ENCODE results near the gene MGMT.

MGMT gene

DNA sequence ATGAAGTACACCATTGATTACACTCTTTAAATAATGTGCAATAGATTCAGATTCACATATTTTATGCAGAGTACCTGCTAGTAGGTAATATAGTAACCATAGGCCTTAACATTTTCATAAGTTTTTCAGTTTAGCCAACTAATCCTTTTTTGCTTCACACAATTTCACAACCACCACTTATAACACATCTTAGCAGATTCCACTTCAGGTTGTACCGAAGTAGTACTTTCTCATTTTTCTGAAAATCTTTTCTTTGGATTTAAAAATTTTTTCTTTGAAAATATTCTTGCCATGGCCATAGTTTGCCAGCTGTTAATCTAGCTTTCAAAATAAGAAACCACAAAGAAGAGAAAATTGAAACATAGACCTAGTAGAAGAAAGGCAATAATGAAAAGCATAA is 203.1 kb downstream of the MGMT start:
- Histone ChIP-seq H3K36me3 (ENCODE audit: control insufficient read depth, insufficient read depth, low read length) (no peaks in the 10 kb centered on the region), H3K4me1 (ENCODE audit: control insufficient read depth, insufficient read depth, low read length) (no peaks in the 10 kb centered on the region), H3K4me3 (ENCODE audit: insufficient read depth, low read depth, low read length) (no peak overlapping the region), H3K27ac (ENCODE audit: insufficient read depth, low read depth, low read length, poor library complexity, severe bottlenecking) (no peak overlapping the region), H3K27me3 (ENCODE audit: control insufficient read depth, insufficient read depth, low read length, poor library complexity, severe bottlenecking) (no peaks in the 10 kb centered on the region), H3K9me3 (ENCODE audit: control insufficient read depth, low read length) (no peaks in the 10 kb centered on the region)
- WGBS, 2 experiments: 100% methylated on average over 1 of the region's 1 CpG

DNA sequence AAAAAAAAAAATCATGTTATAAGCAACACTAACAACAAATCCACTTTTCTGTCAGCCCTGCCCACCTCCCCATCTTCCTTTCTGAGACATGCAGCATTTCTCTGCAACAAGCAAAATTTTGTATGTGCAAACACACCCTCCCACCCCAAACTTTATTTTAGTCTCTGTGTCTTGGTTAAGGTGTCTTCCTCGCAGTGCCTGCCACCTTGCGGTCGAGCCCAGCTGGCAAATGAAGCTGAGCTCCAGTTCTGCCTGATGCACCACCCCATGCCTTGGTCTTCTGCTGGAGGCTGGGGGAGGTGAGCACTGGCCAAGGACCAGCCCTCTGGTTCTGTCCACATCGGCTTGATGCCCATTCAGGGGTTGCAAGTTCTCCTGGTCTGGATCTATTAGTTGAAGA is 206.3 kb downstream of the MGMT start:
- Histone ChIP-seq H3K4me1 (ENCODE audit: control insufficient read depth, insufficient read depth, low read length) (no peaks in the 10 kb centered on the region), H3K27me3 (ENCODE audit: control insufficient read depth, insufficient read depth, low read length, poor library complexity, severe bottlenecking) (no peaks in the 10 kb centered on the region), H3K4me3 (ENCODE audit: insufficient read depth, low read depth, low read length) (no peak overlapping the region), H3K36me3 (ENCODE audit: control insufficient read depth, insufficient read depth, low read length) (no peaks in the 10 kb centered on the region), H3K27ac (ENCODE audit: insufficient read depth, low read depth, low read length, poor library complexity, severe bottlenecking) (no peak overlapping the region), H3K9me3 (ENCODE audit: control insufficient read depth, low read length) (no peaks in the 10 kb centered on the region)
- WGBS, 2 experiments: 95 to 96% methylated on average over 4 of the region's 4 CpGs

DNA sequence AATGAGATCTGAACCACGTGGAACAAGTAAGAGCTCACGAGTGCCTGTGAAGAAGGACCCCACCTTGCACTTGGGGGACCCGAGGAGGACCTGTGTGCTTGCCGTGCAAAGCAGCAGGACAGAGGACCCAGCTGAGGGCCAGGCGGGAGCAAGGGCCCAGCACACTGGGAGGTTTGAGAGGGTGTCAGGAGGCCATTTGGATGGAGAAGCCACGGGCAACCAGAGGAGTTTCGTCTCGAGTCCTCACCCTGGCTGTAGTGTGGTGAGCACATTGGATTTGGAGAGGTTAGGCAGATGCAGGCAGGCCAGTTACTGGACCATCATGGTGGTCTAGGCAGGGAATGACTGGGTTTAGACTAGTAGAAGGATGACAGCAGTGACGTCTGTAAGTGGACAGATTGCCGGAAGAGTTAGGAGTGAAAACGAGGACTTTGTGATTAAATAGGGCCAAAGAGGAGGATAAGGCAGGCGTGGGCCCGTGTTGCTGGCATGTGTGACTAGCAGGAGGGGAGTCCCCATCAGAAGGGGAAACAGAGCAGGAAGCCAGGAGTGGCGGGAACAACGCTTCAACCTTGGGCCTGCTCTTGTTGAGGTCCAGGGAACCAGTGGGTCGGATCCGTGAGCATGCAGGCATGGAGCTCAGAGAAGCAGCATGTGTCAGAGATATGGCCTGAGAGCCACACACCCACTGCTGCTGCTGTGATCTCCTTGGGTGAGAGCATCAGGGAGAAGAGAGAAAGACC is 208.2 kb downstream of the MGMT start:
- no peak overlapping the region for H3K27ac ChIP-seq (ENCODE audit: insufficient read depth, low read depth, low read length, poor library complexity, severe bottlenecking)
- no peaks in the 10 kb centered on the region for H3K9me3 ChIP-seq (ENCODE audit: control insufficient read depth, low read length)
- no peaks in the 10 kb centered on the region for H3K36me3 ChIP-seq (ENCODE audit: control insufficient read depth, insufficient read depth, low read length)
- H3K4me1 ChIP-seq (ENCODE audit: control insufficient read depth, insufficient read depth, low read length): no peaks in the 10 kb centered on the region
- WGBS, 2 experiments: 89 to 90% methylated on average over 17 of the region's 17 CpGs
- H3K4me3 ChIP-seq (ENCODE audit: insufficient read depth, low read depth, low read length): no peak overlapping the region
- H3K27me3 ChIP-seq (ENCODE audit: control insufficient read depth, insufficient read depth, low read length, poor library complexity, severe bottlenecking): no peaks in the 10 kb centered on the region

DNA sequence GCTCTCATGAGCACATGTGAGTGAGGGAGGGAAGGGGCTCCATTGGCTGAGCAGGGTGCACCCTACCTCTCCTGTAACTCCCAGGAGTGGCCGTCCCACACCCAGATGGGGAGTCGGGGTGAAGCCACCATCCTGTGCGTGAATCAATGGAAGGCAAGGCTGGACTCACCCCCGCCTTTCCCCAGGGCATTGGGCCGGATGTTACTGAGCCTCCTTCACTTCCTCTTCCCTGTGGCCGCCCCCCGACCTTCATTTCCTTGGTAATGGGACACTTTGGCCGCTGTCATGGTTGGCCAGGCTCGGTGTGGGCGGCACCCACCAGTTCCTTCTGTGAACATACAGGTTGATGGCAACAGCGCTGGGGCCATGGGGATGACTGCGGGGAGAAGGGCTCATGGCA is 209.0 kb downstream of the MGMT start:
- WGBS, 2 experiments: 94 to 95% methylated on average over 12 of the region's 12 CpGs
- Histone ChIP-seq H3K27me3 (ENCODE audit: control insufficient read depth, insufficient read depth, low read length, poor library complexity, severe bottlenecking) (no peaks in the 10 kb centered on the region), H3K36me3 (ENCODE audit: control insufficient read depth, insufficient read depth, low read length) (no peaks in the 10 kb centered on the region), H3K4me3 (ENCODE audit: insufficient read depth, low read depth, low read length) (no peak overlapping the region), H3K27ac (ENCODE audit: insufficient read depth, low read depth, low read length, poor library complexity, severe bottlenecking) (no peak overlapping the region), H3K9me3 (ENCODE audit: control insufficient read depth, low read length) (no peaks in the 10 kb centered on the region), H3K4me1 (ENCODE audit: control insufficient read depth, insufficient read depth, low read length) (no peaks in the 10 kb centered on the region)

DNA sequence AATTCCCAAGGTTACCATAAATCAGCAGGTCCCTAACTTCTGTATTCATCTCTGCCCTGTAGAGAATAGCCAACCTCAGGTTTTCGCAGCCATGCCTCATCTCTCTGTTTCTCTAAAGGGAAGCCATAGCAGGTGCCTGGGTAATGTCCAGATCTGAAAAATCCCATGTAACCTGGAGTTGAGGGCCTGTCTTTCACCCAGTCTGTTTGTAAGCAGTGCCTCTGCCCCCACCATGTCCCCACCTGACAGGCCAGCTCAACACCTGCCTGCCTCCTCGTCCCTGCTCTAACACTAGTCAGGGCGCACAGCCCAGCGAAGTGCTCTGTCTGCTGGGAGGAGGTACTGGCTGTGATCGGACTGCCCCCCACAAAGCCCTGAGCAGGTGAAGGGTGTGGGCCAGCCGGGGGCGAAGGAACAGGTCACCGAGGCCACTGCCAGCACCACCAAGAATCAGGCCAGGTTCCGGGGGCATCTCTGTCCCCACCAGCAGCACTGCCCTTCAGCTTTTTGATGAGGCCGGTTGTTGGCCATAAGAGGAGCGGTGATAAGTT is 210.4 kb downstream of the MGMT start:
- Histone ChIP-seq H3K27me3 (ENCODE audit: control insufficient read depth, insufficient read depth, low read length, poor library complexity, severe bottlenecking) (no peaks in the 10 kb centered on the region), H3K9me3 (ENCODE audit: control insufficient read depth, low read length) (no peaks in the 10 kb centered on the region), H3K4me1 (ENCODE audit: control insufficient read depth, insufficient read depth, low read length) (no peaks in the 10 kb centered on the region), H3K4me3 (ENCODE audit: insufficient read depth, low read depth, low read length) (no peak overlapping the region), H3K36me3 (ENCODE audit: control insufficient read depth, insufficient read depth, low read length) (no peaks in the 10 kb centered on the region), H3K27ac (ENCODE audit: insufficient read depth, low read depth, low read length, poor library complexity, severe bottlenecking) (no peak overlapping the region)
- 94 to 95% methylated on average over 11 of the region's 11 CpGs for WGBS, 2 experiments

DNA sequence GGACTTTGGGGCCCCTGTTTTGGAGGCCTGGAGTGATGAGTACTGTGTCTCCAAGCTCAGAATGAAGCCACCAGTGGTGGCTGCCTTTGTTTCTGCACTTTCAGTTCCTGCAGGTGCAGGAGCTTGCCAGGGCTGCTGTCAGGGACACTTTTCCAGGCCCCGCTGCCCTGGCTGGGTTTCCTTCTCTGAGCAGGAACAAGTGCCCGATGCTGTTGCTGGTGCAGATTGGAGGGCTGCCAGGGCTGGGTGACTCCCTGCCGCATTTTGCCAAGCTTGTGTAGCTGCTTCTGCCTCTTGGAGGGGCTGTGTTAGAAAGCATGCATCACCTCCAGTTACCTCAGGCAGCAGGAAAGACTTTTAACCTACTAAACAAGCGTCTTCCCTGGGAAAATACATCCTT is 211.1 kb downstream of the MGMT start:
- Histone ChIP-seq H3K4me3 (ENCODE audit: insufficient read depth, low read depth, low read length) (no peak overlapping the region), H3K27me3 (ENCODE audit: control insufficient read depth, insufficient read depth, low read length, poor library complexity, severe bottlenecking) (no peaks in the 10 kb centered on the region), H3K36me3 (ENCODE audit: control insufficient read depth, insufficient read depth, low read length) (no peaks in the 10 kb centered on the region), H3K9me3 (ENCODE audit: control insufficient read depth, low read length) (no peaks in the 10 kb centered on the region), H3K27ac (ENCODE audit: insufficient read depth, low read depth, low read length, poor library complexity, severe bottlenecking) (no peak overlapping the region), H3K4me1 (ENCODE audit: control insufficient read depth, insufficient read depth, low read length) (no peaks in the 10 kb centered on the region)
- 92 to 95% methylated on average over 4 of the region's 4 CpGs for WGBS, 2 experiments

DNA sequence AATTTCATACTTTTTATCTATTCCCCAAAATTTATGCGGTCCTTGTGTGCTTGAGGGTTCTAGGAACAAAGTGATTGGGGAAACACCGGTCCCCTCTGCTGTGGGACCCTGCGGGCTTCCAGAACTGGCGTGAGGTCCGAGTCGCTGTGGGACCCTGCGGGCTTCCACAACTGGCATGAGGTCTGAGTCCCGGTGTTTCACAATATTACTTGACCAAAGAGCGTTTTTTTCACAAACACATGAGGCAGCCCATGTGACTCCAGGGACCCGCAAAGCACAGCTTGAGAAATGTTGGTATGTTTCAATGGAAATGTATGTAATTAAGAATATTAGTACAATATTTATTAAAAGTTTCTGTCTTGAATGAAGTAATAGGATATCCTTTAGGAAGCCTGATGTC is 212.2 kb downstream of the MGMT start:
- no peaks in the 10 kb centered on the region for H3K36me3 ChIP-seq (ENCODE audit: control insufficient read depth, insufficient read depth, low read length)
- no peak overlapping the region for H3K4me3 ChIP-seq (ENCODE audit: insufficient read depth, low read depth, low read length)
- 78% methylated on average over 10 of the region's 10 CpGs for WGBS, 2 experiments
- no peaks in the 10 kb centered on the region for H3K27me3 ChIP-seq (ENCODE audit: control insufficient read depth, insufficient read depth, low read length, poor library complexity, severe bottlenecking)
- no peaks in the 10 kb centered on the region for H3K4me1 ChIP-seq (ENCODE audit: control insufficient read depth, insufficient read depth, low read length)
- H3K9me3 ChIP-seq (ENCODE audit: control insufficient read depth, low read length): no peaks in the 10 kb centered on the region
- H3K27ac ChIP-seq (ENCODE audit: insufficient read depth, low read depth, low read length, poor library complexity, severe bottlenecking): no peak overlapping the region

DNA sequence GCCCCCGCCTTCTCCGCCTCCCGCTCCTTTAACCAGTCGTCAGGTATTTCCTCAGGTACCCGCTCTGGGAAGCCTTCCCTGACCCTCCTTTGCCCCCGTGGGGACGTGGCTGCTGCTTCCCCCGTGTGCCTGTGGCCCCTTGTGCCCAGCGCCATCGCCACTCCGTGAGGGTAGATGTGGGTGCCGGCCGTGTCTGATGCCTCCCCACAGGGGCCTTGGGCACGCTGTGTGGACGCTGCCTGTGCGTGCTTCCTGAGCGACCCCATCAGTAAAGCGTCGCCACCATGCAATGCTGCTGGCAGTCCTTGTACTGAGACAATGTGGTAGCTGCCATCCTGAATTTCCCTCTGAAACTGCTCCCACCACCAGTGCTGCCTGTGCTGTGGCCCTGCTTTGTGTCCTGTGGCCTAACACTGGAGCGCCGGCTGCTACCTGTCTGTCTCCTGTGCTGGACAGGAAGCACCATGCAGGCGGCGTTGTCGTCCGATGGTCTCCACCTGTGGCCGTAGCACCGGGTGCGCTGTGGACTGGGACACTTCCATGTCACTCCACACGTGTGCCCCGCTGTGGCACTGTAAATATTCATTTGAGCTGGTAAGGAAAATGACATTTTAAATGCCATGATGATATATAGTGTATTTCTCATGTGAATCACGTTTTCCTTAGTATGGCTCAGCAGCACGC is 213.8 kb downstream of the MGMT start:
- Histone ChIP-seq H3K4me1 (ENCODE audit: control insufficient read depth, insufficient read depth, low read length) (no peaks in the 10 kb centered on the region), H3K27ac (ENCODE audit: insufficient read depth, low read depth, low read length, poor library complexity, severe bottlenecking) (no peak overlapping the region), H3K4me3 (ENCODE audit: insufficient read depth, low read depth, low read length) (no peak overlapping the region), H3K9me3 (ENCODE audit: control insufficient read depth, low read length) (no peaks in the 10 kb centered on the region), H3K36me3 (ENCODE audit: control insufficient read depth, insufficient read depth, low read length) (no peaks in the 10 kb centered on the region), H3K27me3 (ENCODE audit: control insufficient read depth, insufficient read depth, low read length, poor library complexity, severe bottlenecking) (no peaks in the 10 kb centered on the region)
- WGBS, 2 experiments: 95% methylated on average over 32 of the region's 32 CpGs

DNA sequence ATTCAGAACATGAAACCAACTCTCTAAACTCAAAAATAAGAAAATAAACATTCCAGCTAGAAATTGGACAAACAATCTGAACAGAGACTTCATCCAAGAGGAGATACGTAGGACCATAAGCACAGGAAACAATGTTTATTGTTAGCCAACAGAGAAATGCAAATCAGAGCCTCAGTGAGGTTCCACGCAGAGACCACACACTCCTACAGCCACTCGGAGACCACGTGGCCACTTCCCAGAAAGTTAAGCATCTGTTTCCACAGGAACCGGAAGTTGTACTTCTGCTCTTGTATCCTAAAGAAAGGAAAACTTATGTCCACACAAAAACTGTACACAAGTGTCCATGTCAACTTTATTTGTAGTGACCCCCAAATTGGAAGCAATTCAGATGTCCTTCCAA is 214.8 kb downstream of the MGMT start:
- H3K27me3 ChIP-seq (ENCODE audit: control insufficient read depth, insufficient read depth, low read length, poor library complexity, severe bottlenecking): no peaks in the 10 kb centered on the region
- WGBS, 2 experiments: 93 to 95% methylated on average over 5 of the region's 5 CpGs
- H3K36me3 ChIP-seq (ENCODE audit: control insufficient read depth, insufficient read depth, low read length): no peaks in the 10 kb centered on the region

DNA sequence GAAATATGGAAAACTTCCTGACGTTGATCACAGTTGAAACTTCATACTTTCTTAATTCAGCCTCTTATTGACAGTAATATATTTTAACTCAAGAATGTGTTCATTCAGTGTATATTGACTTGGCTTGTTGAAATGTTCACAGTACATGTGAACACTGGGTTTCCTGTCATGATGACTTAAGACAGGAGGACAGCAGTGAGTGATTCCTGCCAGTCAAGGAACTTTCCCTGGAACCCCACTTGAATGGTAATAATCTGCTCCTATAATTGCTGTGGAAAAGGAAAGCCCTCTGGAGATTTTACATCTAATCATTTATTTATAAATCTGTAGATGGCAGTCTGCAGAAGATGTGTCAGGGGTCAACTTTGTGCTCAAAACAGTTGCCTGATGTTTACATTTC is 216.5 kb downstream of the MGMT start:
- no peaks in the 10 kb centered on the region for H3K4me1 ChIP-seq (ENCODE audit: control insufficient read depth, insufficient read depth, low read length)
- WGBS, 2 experiments: 92 to 100% methylated on average over 1 of the region's 1 CpG
- H3K27me3 ChIP-seq (ENCODE audit: control insufficient read depth, insufficient read depth, low read length, poor library complexity, severe bottlenecking): no peaks in the 10 kb centered on the region
- no peak overlapping the region for H3K27ac ChIP-seq (ENCODE audit: insufficient read depth, low read depth, low read length, poor library complexity, severe bottlenecking)
- H3K4me3 ChIP-seq (ENCODE audit: insufficient read depth, low read depth, low read length): no peak overlapping the region
- H3K9me3 ChIP-seq (ENCODE audit: control insufficient read depth, low read length): no peaks in the 10 kb centered on the region
- no peaks in the 10 kb centered on the region for H3K36me3 ChIP-seq (ENCODE audit: control insufficient read depth, insufficient read depth, low read length)

More for the DNA sequence above, 214.8 kb downstream of the MGMT start:
- Histone ChIP-seq H3K4me1 (ENCODE audit: control insufficient read depth, insufficient read depth, low read length) (no peaks in the 10 kb centered on the region), H3K4me3 (ENCODE audit: insufficient read depth, low read depth, low read length) (no peak overlapping the region), H3K27ac (ENCODE audit: insufficient read depth, low read depth, low read length, poor library complexity, severe bottlenecking) (no peak overlapping the region), H3K9me3 (ENCODE audit: control insufficient read depth, low read length) (no peaks in the 10 kb centered on the region)

All from ectodermal cell (in vitro differentiated cells).